MCF 10A (cell line): ENCODE measurements around the gene PADI3. TPM values are rescaled to one million over a fixed set of nuclear protein-coding genes. Genes with fewer than 3 reads are reported as not detected.

Source experiments
- BruUV-seq: library from RNA; stranded (reverse); fragments of 400-500 nt; replicated peaks from 2 replicates; lab custom pipeline; 2021; lab: Mats Ljungman, UMichigan
- CTCF ChIA-PET: fragments of 300-600 bp; sonication (Branson Sonifier 250); formaldehyde crosslinking; extraction: SDS; loops from one replicate; lab custom pipeline; 2021; ENCODE audit warnings: antibody characterized with exemption, inconsistent platforms; lab: Yijun Ruan, JAX
- POLR2A ChIA-PET: fragments of 300-600, 350-650 bp; sonication (Branson Sonifier 250); formaldehyde crosslinking; extraction: SDS; loops from one replicate; lab custom pipeline; 2020; ENCODE audit warnings: antibody characterized with exemption, inconsistent platforms; lab: Yijun Ruan, JAX
- DNase-seq: peaks from one replicate; pipeline ENCODE4 v3.0.0-alpha.2; 2018; ENCODE audit not compliant: unreplicated experiment
- H3K27ac Mint-ChIP-seq: one replicate; pipeline ENCODE4 v1.8.0; 2022; ENCODE audit warnings: mild to moderate bottlenecking, low read depth, mixed read lengths; ENCODE audit not compliant: unreplicated experiment
- H3K27me3 Mint-ChIP-seq: one replicate; pipeline ENCODE4 v1.8.0; 2022; ENCODE audit warnings: mixed read lengths; ENCODE audit not compliant: insufficient read depth, unreplicated experiment
- H3K36me3 Mint-ChIP-seq: one replicate; pipeline ENCODE4 v1.8.0; 2022; ENCODE audit warnings: mild to moderate bottlenecking, moderate library complexity, mixed read lengths; ENCODE audit not compliant: insufficient read depth, unreplicated experiment
- H3K4me1 Mint-ChIP-seq: one replicate; pipeline ENCODE4 v1.8.0; 2022; ENCODE audit warnings: mixed read lengths; ENCODE audit not compliant: insufficient read depth, unreplicated experiment
- H3K4me3 Mint-ChIP-seq: one replicate; pipeline ENCODE4 v1.8.0; 2022; ENCODE audit warnings: mild to moderate bottlenecking, moderate library complexity, mixed read lengths; ENCODE audit not compliant: unreplicated experiment
- H3K9me3 Mint-ChIP-seq: one replicate; pipeline ENCODE4 v1.8.0; 2022; ENCODE audit warnings: mixed read lengths; ENCODE audit not compliant: unreplicated experiment
- CTCF ChIP-seq: fragments of 200-600 bp; IDR thresholded peaks from one replicate; pipeline ENCODE4 v1.8.0; 2022; ENCODE audit warnings: antibody characterized with exemption, mild to moderate bottlenecking; ENCODE audit not compliant: unreplicated experiment
- intact Hi-C: fragments of 100-400 bp; cut with micrococcal nuclease; formaldehyde crosslinking; loops from 2 replicates; pipeline ENCODE4 v1.14.1; 2022
- total RNA-seq: library from RNA; stranded (reverse); gene quantifications from 2 replicates; pipeline ENCODE4 v1.2.3, GENCODE V29; 2022

Gene PADI3
- total RNA-seq, 1 experiment from 2014 or later, result 0.12 TPM

GRCh38 chr1:17273096-17273495 is 24.2 kb downstream of the PADI3 start:
- Mint-ChIP-seq H3K4me1 (peaks cover 4% of the 10 kb centered on the region), H3K9me3 (no peaks in the 10 kb centered on the region), H3K36me3 (peaks cover 6% of the 10 kb centered on the region), H3K27me3 (no peaks in the 10 kb centered on the region), H3K27ac (no peak overlapping the region), H3K4me3 (no peak overlapping the region)
- POLR2A ChIA-PET, result no interaction called here
- CTCF ChIA-PET, result interaction anchor here (0.9 kb wide), 1 partner anchor 15 kb away, joined by 3 read pairs; no protein-coding TSS in a partner anchor
- BruUV-seq, result no TSS peak
- intact Hi-C loops, result loop anchor here (10.0 kb wide), 2 partner anchors 132 to 148 kb away; no protein-coding TSS in a partner anchor
- no peak for DNase-seq
- no peak for TF ChIP-seq CTCF

GRCh38 chr1:17274186-17275170 is 25.6 kb downstream of the PADI3 start:
- intact Hi-C loops, result loop anchor here (2.0 to 10.0 kb wide), 3 partner anchors 38 to 150 kb away; no protein-coding TSS in a partner anchor
- DNase-seq, result peak; percentile 61
- ChIA-PET CTCF (interaction anchor here (0.6 to 3.3 kb wide), 9 partner anchors 10 to 144 kb away, joined by 3 to 20 read pairs (median 3); partner anchors contain the start of gene PADI3), POLR2A (interaction anchor here (1.2 kb wide), 1 partner anchor 146 kb away, joined by 3 read pairs; no protein-coding TSS in a partner anchor)
- H3K27ac Mint-ChIP-seq, result no peak overlapping the region
- H3K4me1 Mint-ChIP-seq, result peaks cover 4% of the 10 kb centered on the region
- BruUV-seq, result no TSS peak
- H3K4me3 Mint-ChIP-seq, result no peak overlapping the region
- TF ChIP-seq CTCF, result peak; percentile 82
- no peaks in the 10 kb centered on the region for H3K9me3 Mint-ChIP-seq
- H3K36me3 Mint-ChIP-seq, result peaks cover 6% of the 10 kb centered on the region
- H3K27me3 Mint-ChIP-seq, result no peaks in the 10 kb centered on the region

- no peak overlapping the region for H3K27ac Mint-ChIP-seq
- peak; percentile 97 for DNase-seq
- no peaks in the 10 kb centered on the region for H3K27me3 Mint-ChIP-seq
- no peak overlapping the region for H3K4me3 Mint-ChIP-seq
- TF ChIP-seq CTCF, result peak; percentile 30
- no peaks in the 10 kb centered on the region for H3K9me3 Mint-ChIP-seq
- POLR2A ChIA-PET, result interaction anchor here (0.7 to 2.5 kb wide), 10 partner anchors 11 to 149 kb away, joined by 3 to 13 read pairs (median 4); no protein-coding TSS in a partner anchor
- BruUV-seq, result no TSS peak
- intact Hi-C loops, result loop anchor here (1.0 to 10.0 kb wide), 4 partner anchors 60 to 152 kb away; no protein-coding TSS in a partner anchor
- CTCF ChIA-PET, result interaction anchor here (0.7 to 3.3 kb wide), 10 partner anchors 11 to 151 kb away, joined by 3 to 20 read pairs (median 4); partner anchors contain the start of gene PADI6
- H3K4me1 Mint-ChIP-seq, result peaks cover 4% of the 10 kb centered on the region
- H3K36me3 Mint-ChIP-seq, result peaks cover 13% of the 10 kb centered on the region
Measured at GRCh38 chr1:17276568-17276967, 27.7 kb downstream of the PADI3 start.
